HepG2 (cell line): ENCODE data around the gene CCNF. TPM values are rescaled to one million over a fixed set of nuclear protein-coding genes. Genes with fewer than 3 reads are reported as not detected.

ENCODE experiments used
- ATAC-seq: fragments of 200-7000 bp; cut with Tn5 transposase; 3 replicates; pipeline ENCODE4 v1.9.1; 2020; ENCODE audit warnings: mild to moderate bottlenecking, moderate library complexity
- BruUV-seq: library from RNA; stranded (reverse); fragments of 400-500 nt; replicated peaks from 2 replicates; lab custom pipeline; 2021; lab: Mats Ljungman, UMichigan
- CTCF ChIA-PET: fragments of 300-600 bp; formaldehyde crosslinking; extraction: SDS; loops from one replicate; lab custom pipeline; 2021; ENCODE audit warnings: low total read pairs, inconsistent platforms, low intra/inter-chr PET ratio; lab: Yijun Ruan, JAX
- POLR2A ChIA-PET: fragments of 350-600 bp; sonication (Branson Sonifier 250); formaldehyde crosslinking; loops from one replicate; lab custom pipeline; 2020; ENCODE audit warnings: antibody characterized with exemption, inconsistent platforms; lab: Yijun Ruan, JAX
- DNase-seq: peaks from one replicate; pipeline ENCODE4 v3.0.0-alpha.2; 2015; ENCODE audit warnings: low spot score
- FAIRE-seq: peaks from 3 replicates; lab custom pipeline; 2011; peaks lifted over from hg19 to GRCh38; lab: Jason Lieb, UNC
- H2AFZ ChIP-seq: one replicate; pipeline ENCODE4 v1.6.1; 2011; ENCODE audit warnings: low read length, inconsistent platforms
- H3K27ac ChIP-seq: fragments of 300-600 bp; 3 replicates; pipeline ENCODE4 v1.8.0; 2011; ENCODE audit warnings: mixed run types, mild to moderate bottlenecking, mixed read lengths, low read length, inconsistent platforms; ENCODE audit not compliant: insufficient read depth; ENCODE audit errors: extremely low read length
- H3K27me3 ChIP-seq, 2 experiments: fragments of 200-600 bp in 1 of 2; 2 replicates in 1 of 2; 3 replicates in 1 of 2; pipeline versions ENCODE4 v1.6.0 to v1.8.0; 2011; ENCODE audit warnings: low read length in 2 of 2, mild to moderate bottlenecking in 2 of 2, moderate library complexity in 2 of 2, inconsistent platforms in 1 of 2; ENCODE audit not compliant: insufficient read depth in 2 of 2, control insufficient read depth in 1 of 2
- H3K36me3 ChIP-seq, 2 experiments: fragments of 200-600 bp in 1 of 2; replicated peaks in 1 of 2; 2 replicates in 1 of 2; 3 replicates in 1 of 2; pipeline versions ENCODE4 v1.5.1 to v1.8.0; 2011; ENCODE audit warnings: low read length in 2 of 2, inconsistent platforms in 1 of 2; ENCODE audit not compliant: insufficient read depth in 2 of 2, control insufficient read depth in 1 of 2
- H3K4me1 ChIP-seq: 2 replicates; pipeline ENCODE4 v1.5.1; 2012; ENCODE audit warnings: low read length, inconsistent platforms; ENCODE audit not compliant: insufficient read depth
- H3K4me2 ChIP-seq: 2 replicates; pipeline ENCODE4 v1.6.0; 2011; ENCODE audit warnings: low read depth, low read length, inconsistent platforms
- H3K4me3 ChIP-seq, 3 experiments: fragments of 200-600 bp in 1 of 3; sonication (generic), shearing (Covaris generic) in 1 of 3; replicated peaks in 1 of 3; 2 replicates each; pipeline ENCODE4 v1.5.1; 2011 to 2016; ENCODE audit warnings: low read length in 3 of 3, inconsistent platforms in 2 of 3, low read depth in 2 of 3, mild to moderate bottlenecking in 2 of 3, control low read depth in 1 of 3, mixed read lengths in 1 of 3; ENCODE audit not compliant: insufficient read depth in 1 of 3
- H3K79me2 ChIP-seq: one replicate; pipeline ENCODE4 v1.6.1; 2011; ENCODE audit warnings: low read length, inconsistent platforms; ENCODE audit not compliant: insufficient read depth
- H3K9ac ChIP-seq: 2 replicates; pipeline ENCODE4 v1.6.0; 2011; ENCODE audit warnings: mild to moderate bottlenecking, low read depth, low read length, inconsistent platforms; ENCODE audit not compliant: insufficient read depth
- H3K9me3 ChIP-seq: 2 replicates; pipeline ENCODE4 v1.5.1; 2012; ENCODE audit warnings: mild to moderate bottlenecking, low read length
- H4K20me1 ChIP-seq: 2 replicates; pipeline ENCODE4 v1.6.0; 2011; ENCODE audit warnings: inconsistent platforms, mild to moderate bottlenecking, low read length, moderate library complexity; ENCODE audit not compliant: insufficient read depth
- AGO2 ChIP-seq: fragments of 200-400 bp; formaldehyde crosslinking; optimal IDR thresholded peaks from 2 replicates; pipeline ENCODE3; 2017; ENCODE audit warnings: mild to moderate bottlenecking, low read depth, low read length, moderate library complexity
- KDM4B ChIP-seq: sonication (generic); formaldehyde crosslinking; IDR thresholded peaks from 2 replicates; pipeline ENCODE4 v1.4.0; 2020; ENCODE audit warnings: missing genetic modification reagents
- MLLT10 ChIP-seq: sonication (generic); formaldehyde crosslinking; IDR thresholded peaks from 2 replicates; pipeline ENCODE4 v1.4.0; 2020; ENCODE audit warnings: missing genetic modification reagents
- NFE2 ChIP-seq: sonication (generic); formaldehyde crosslinking; IDR thresholded peaks from 2 replicates; pipeline ENCODE4 v1.4.0; 2020; ENCODE audit warnings: missing genetic modification reagents
- RBM22 ChIP-seq: fragments of 200-400 bp; formaldehyde crosslinking; optimal IDR thresholded peaks from 2 replicates; pipeline ENCODE3; 2017; ENCODE audit warnings: mild to moderate bottlenecking, low read length, moderate library complexity
- RFX5 ChIP-seq: IDR thresholded peaks from 2 replicates; pipeline ENCODE4 v1.6.1; 2011; ENCODE audit warnings: low read depth, low read length, improper control_type of control experiment
- SOX6 ChIP-seq, 2 experiments: fragments of 450-650 bp in 1 of 2; sonication (generic) in 1 of 2; formaldehyde crosslinking in 1 of 2; IDR thresholded peaks; 2 replicates each; pipeline versions ENCODE4 v1.4.0 to v1.6.1; 2017 to 2020; ENCODE audit warnings: antibody characterized with exemption in 1 of 2, mild to moderate bottlenecking in 1 of 2, missing genetic modification reagents in 1 of 2
- ZNF331 ChIP-seq: sonication (generic); formaldehyde crosslinking; IDR thresholded peaks from 2 replicates; pipeline ENCODE4 v1.4.0; 2020; ENCODE audit warnings: missing genetic modification reagents
- ZNF501 ChIP-seq: sonication (generic); formaldehyde crosslinking; IDR thresholded peaks from 2 replicates; pipeline ENCODE4 v1.5.1; 2020; ENCODE audit warnings: mild to moderate bottlenecking, moderate library complexity, missing genetic modification reagents
- ZNF781 ChIP-seq: sonication (generic); formaldehyde crosslinking; IDR thresholded peaks from 2 replicates; pipeline ENCODE4 v1.5.1; 2020; ENCODE audit warnings: borderline replicate concordance, mild to moderate bottlenecking, missing genetic modification reagents; ENCODE audit errors: not compliant biosample characterization
- WGBS: methylation state at CpG from one replicate; pipeline ENCODE4 v1.1.6; 2017; ENCODE audit warnings: low lambda C conversion rate; 5-methylcytosine and 5-hydroxymethylcytosine counted together
- in situ Hi-C: cut with HindIII; loops from 2 replicates; pipeline ENCODE4 v1.10.0; 2017; ENCODE audit warnings: low pct_unique_long_range_greater_than_20kb; ENCODE audit not compliant: extremely low pct_ligation_motif_present
- intact Hi-C: fragments of 100-400 bp; cut with micrococcal nuclease; formaldehyde crosslinking; loops from one replicate; pipeline ENCODE4 v1.10.0; 2022; ENCODE audit not compliant: unreplicated experiment
- polyA plus RNA-seq, 8 experiments: library from polyadenylated mRNA; depleted of rRNA in 3 of 8; stranded (reverse) in 7 of 8; unstranded in 1 of 8; fragments of >200 nt; fragmentation: Illumina TruSeq in 4 of 8; extraction: Trizol in 4 of 8; gene quantifications; 2 replicates each; pipeline versions ENCODE4 v1.2.1 to v1.2.3, GENCODE V29; 2011 to 2016; ENCODE audit warnings: low read depth in 4 of 8, missing spikeins in 1 of 8, mixed read lengths in 1 of 8; ENCODE audit not compliant: insufficient read depth in 1 of 8
- total RNA-seq, 5 experiments: library from RNA; depleted of rRNA; stranded (reverse); fragments of >200 nt; fragmentation: Illumina TruSeq; extraction: Trizol; gene quantifications; 2 replicates each; pipeline ENCODE4 v1.2.3, GENCODE V29; 2016; ENCODE audit warnings: low read depth in 1 of 5

CCNF gene
- total and polyA plus RNA-seq, 2 of the 13 experiments (the other 11 are each of a cell fraction or from before 2014, with no cell fraction given) = 6.4 to 22.8 TPM

GRCh38 chr16:2457267-2457666 is 28.0 kb downstream of the CCNF start:
- H3K79me2 ChIP-seq = no peaks in the 10 kb centered on the region
- intact Hi-C loops = no loop called here
- no peaks in the 10 kb centered on the region for H4K20me1 ChIP-seq
- no peak overlapping the region for H3K4me3 ChIP-seq
- H3K27ac ChIP-seq = no peak overlapping the region
- H3K4me2 ChIP-seq = no peak overlapping the region
- in situ Hi-C loops = no loop called here
- no peak overlapping the region for H3K9ac ChIP-seq
- no peaks in the 10 kb centered on the region for H3K27me3 ChIP-seq
- 98% methylated on average over 8 of the region's 13 CpGs for WGBS
- H2AFZ ChIP-seq = no peak overlapping the region
- TF ChIP-seq KDM4B (CRISPR knock-in tag) (no peak), AGO2 (peak; percentile 20), ZNF331 (CRISPR knock-in tag) (no peak), MLLT10 (CRISPR knock-in tag) (no peak), SOX6 (IDR thresholded peaks at IDR 0.05) (no peak), SOX6 (CRISPR knock-in tag; IDR thresholded peaks at IDR 0.05) (no peak), ZNF781 (CRISPR knock-in tag) (no peak), RBM22 (peak; percentile 37)
- FAIRE-seq (no peak), DNase-seq (no peak), ATAC-seq (no peak)
- ChIA-PET CTCF (no interaction called here), POLR2A (no interaction called here)
- peaks cover 24% of the 10 kb centered on the region for H3K4me1 ChIP-seq
- peaks cover 26 to 40% of the 10 kb centered on the region in 2 experiments; a peak in 4 of 5 replicates for H3K36me3 ChIP-seq
- H3K9me3 ChIP-seq = no peaks in the 10 kb centered on the region
- no TSS peak for BruUV-seq

- no peak for TF ChIP-seq NFE2 (CRISPR knock-in tag)
- TF ChIP-seq RFX5 = no peak
- TF ChIP-seq ZNF501 (CRISPR knock-in tag) = no peak
- in situ Hi-C loops = no loop called here
- no peak overlapping the region for H2AFZ ChIP-seq
- intact Hi-C loops = no loop called here
- no peak overlapping the region for H3K4me2 ChIP-seq
- no TSS peak for BruUV-seq
- no peaks in the 10 kb centered on the region for H4K20me1 ChIP-seq
- no peak overlapping the region for H3K27ac ChIP-seq
- ChIA-PET POLR2A (no interaction called here), CTCF (no interaction called here)
- peaks cover 24% of the 10 kb centered on the region for H3K4me1 ChIP-seq
- DNase-seq = no peak
- H3K4me3 ChIP-seq = no peak overlapping the region
- ATAC-seq = no peak
- peaks cover 23 to 36% of the 10 kb centered on the region in 2 experiments; a peak in 4 of 5 replicates for H3K36me3 ChIP-seq
- H3K9ac ChIP-seq = no peak overlapping the region
- 57% methylated on average over 2 of the region's 7 CpGs for WGBS
- FAIRE-seq = no peak
- no peaks in the 10 kb centered on the region for H3K27me3 ChIP-seq
- no peaks in the 10 kb centered on the region for H3K9me3 ChIP-seq
- no peaks in the 10 kb centered on the region for H3K79me2 ChIP-seq
These were observed 28.7 kb downstream of the CCNF start for GRCh38 chr16:2457946-2458345.
